Colonic mucosa (tissue), 4 donors: Measurements from ENCODE around the gene SMDT1. TPM values are rescaled to one million over a fixed set of nuclear protein-coding genes. Genes with fewer than 3 reads are reported as not detected.
"Not testable (repeated sequence)": the region's sequence is repeated elsewhere in the genome, so short reads cannot be mapped to it uniquely, and the experiment has no call there.

Source experiments
- DNase-seq: peaks from one replicate; pipeline ENCODE4 v3.0.0-alpha.2; 2020
- H3K27ac ChIP-seq: fragments of 200-600 bp; one replicate; pipeline ENCODE4 v1.8.0; 2021
- H3K27me3 ChIP-seq: fragments of 200-600 bp; one replicate; pipeline ENCODE4 v1.8.0; 2021
- H3K36me3 ChIP-seq: fragments of 200-600 bp; one replicate; pipeline ENCODE4 v1.8.0; 2021
- H3K4me1 ChIP-seq: fragments of 200-600 bp; one replicate; pipeline ENCODE4 v1.8.0; 2021; ENCODE audit warnings: mild to moderate bottlenecking
- H3K4me3 ChIP-seq: fragments of 200-600 bp; one replicate; pipeline ENCODE4 v1.8.0; 2021
- H3K9ac ChIP-seq, 2 donors: one replicate each; pipeline ENCODE4 v1.7.0; 2013; ENCODE audit warnings: control low read depth in 2 of 2, low read depth in 2 of 2, low read length in 2 of 2
- H3K9me3 ChIP-seq: fragments of 200-600 bp; one replicate; pipeline ENCODE4 v1.8.0; 2021
- CTCF ChIP-seq: fragments of 200-600 bp; IDR thresholded peaks from one replicate; pipeline ENCODE4 v1.8.0; 2022; ENCODE audit warnings: antibody characterized with exemption, mild to moderate bottlenecking
- intact Hi-C: fragments of 100-400 bp; cut with DNase I; formaldehyde crosslinking; loops from one replicate; pipeline ENCODE4 v1.14.1; 2022
- total RNA-seq, 2 donors: library from RNA; stranded (reverse); fragmentation: NEBNext Ultra II Directional in 1 of 2; extraction: Animal tissue kit (Norgen Biotek cat#: 25700) in 1 of 2; gene quantifications; one replicate each; pipeline ENCODE4 v1.2.1, GENCODE V29; 2021
- donor health status: healthy.
- donor health status: DM: no; HTN: no; CAD: no.
- donor health status: DM: no; HTN: no; CAD: no.

SMDT1 gene
- total RNA-seq, 2 donors from 2014 or later = 125 to 135 TPM

- H3K4me1 ChIP-seq = no peaks in the 10 kb centered on the region
- TF ChIP-seq CTCF = no peak
- no peak overlapping the region for H3K9ac ChIP-seq
- intact Hi-C loops = no loop called here
- H3K27ac ChIP-seq = no peak overlapping the region
- no peak overlapping the region for H3K4me3 ChIP-seq
- no peaks in the 10 kb centered on the region for H3K9me3 ChIP-seq
- no peaks in the 10 kb centered on the region for H3K27me3 ChIP-seq
- no peaks in the 10 kb centered on the region for H3K36me3 ChIP-seq
- no peak for DNase-seq
Measured at GRCh38 chr22:42127606-42128005, 48.1 kb downstream of the SMDT1 start.

- intact Hi-C loops = not testable (repeated sequence)
Measured at GRCh38 chr22:42128007-42128406, 48.5 kb downstream of the SMDT1 start.

GRCh38 chr22:42128776-42129694 is 49.5 kb downstream of the SMDT1 start:
- H3K27me3 ChIP-seq, H3K36me3 ChIP-seq, H3K4me3 ChIP-seq, H3K27ac ChIP-seq, H3K4me1 ChIP-seq, H3K9me3 ChIP-seq, intact Hi-C loops: not testable (repeated sequence)
- H3K9ac ChIP-seq = peak overlapping the region in 1 of 2 donors; percentile 43
- peak; percentile 84 for DNase-seq

More at GRCh38 chr22:42128007-42128406, 48.5 kb downstream of the SMDT1 start:
- H3K27ac ChIP-seq, DNase-seq, H3K9ac ChIP-seq, H3K27me3 ChIP-seq, H3K4me3 ChIP-seq, H3K9me3 ChIP-seq, H3K4me1 ChIP-seq, H3K36me3 ChIP-seq: not testable (repeated sequence)

GRCh38 chr22:42130182-42130581 is 50.7 kb downstream of the SMDT1 start:
- intact Hi-C loops, H3K4me3 ChIP-seq, H3K9me3 ChIP-seq, H3K36me3 ChIP-seq, H3K27ac ChIP-seq, H3K4me1 ChIP-seq, H3K27me3 ChIP-seq, DNase-seq, H3K9ac ChIP-seq: not testable (repeated sequence)

- H3K9me3 ChIP-seq, H3K36me3 ChIP-seq, H3K4me1 ChIP-seq, H3K27ac ChIP-seq, H3K27me3 ChIP-seq, H3K4me3 ChIP-seq, H3K9ac ChIP-seq, intact Hi-C loops: not testable (repeated sequence)
- DNase-seq = peak; percentile 52
Measured at GRCh38 chr22:42130639-42131431, 51.3 kb downstream of the SMDT1 start, which contains the start of gene CYP2D6. TSS of gene CYP2D6 (minus strand) at chr22:42130810. CDS start at chr22:42130791, 19 bp downstream.

- H3K4me3 ChIP-seq = no peak overlapping the region
- no peaks in the 10 kb centered on the region for H3K36me3 ChIP-seq
- H3K4me1 ChIP-seq = no peaks in the 10 kb centered on the region
- intact Hi-C loops = no loop called here
- no peak for TF ChIP-seq CTCF
- H3K27me3 ChIP-seq = no peaks in the 10 kb centered on the region
- no peak overlapping the region for H3K9ac ChIP-seq
- no peak for DNase-seq
- no peak overlapping the region for H3K27ac ChIP-seq
- H3K9me3 ChIP-seq = no peaks in the 10 kb centered on the region
Measured at GRCh38 chr22:42131562-42131961, 52.1 kb downstream of the SMDT1 start.

- TF ChIP-seq CTCF = no peak
- Histone ChIP-seq H3K27ac (no peak overlapping the region), H3K36me3 (no peaks in the 10 kb centered on the region), H3K9me3 (no peaks in the 10 kb centered on the region), H3K9ac (no peak overlapping the region), H3K4me3 (no peak overlapping the region), H3K27me3 (no peaks in the 10 kb centered on the region), H3K4me1 (no peaks in the 10 kb centered on the region)
- intact Hi-C loops = no loop called here
- DNase-seq = no peak
Measured at GRCh38 chr22:42132457-42132856, 53.0 kb downstream of the SMDT1 start.

Other genes starting within 250 kb of the SMDT1 start
- 100 to 1,000 TPM; 159 to 192 TPM for gene SREBF2, start 246.6 kb upstream of the SMDT1 start, total RNA-seq
- gene SHISA8, start 164.6 kb upstream of the SMDT1 start, total RNA-seq = not detected
- gene TNFRSF13C, start 152.9 kb upstream of the SMDT1 start, total RNA-seq = under 1 TPM; 0.40 to 0.53 TPM
- 10 to 100 TPM; 13.7 to 64.3 TPM for gene CENPM, start 132.5 kb upstream of the SMDT1 start, total RNA-seq
- under 1 TPM; 0.20 to 0.69 TPM for gene SEPTIN3, start 110.3 kb upstream of the SMDT1 start, total RNA-seq
- gene WBP2NL, start 80.9 kb upstream of the SMDT1 start, total RNA-seq = 1 to 10 TPM; 1.1 to 1.9 TPM
- 10 to 100 TPM; 28.9 to 36.0 TPM for gene NAGA, start 8.9 kb upstream of the SMDT1 start, total RNA-seq
- 10 to 100 TPM; 11.6 to 15.2 TPM for gene PHETA2, start 5.5 kb upstream of the SMDT1 start, total RNA-seq
- 100 to 1,000 TPM; 131 to 154 TPM for gene NDUFA6, start 11.1 kb downstream of the SMDT1 start, total RNA-seq
- 1 to 10 TPM; 2.2 to 2.9 TPM for gene CYP2D6, start 51.1 kb downstream of the SMDT1 start, total RNA-seq
- 10 to 100 TPM; 52.9 to 62.0 TPM for gene TCF20, start 191.0 kb downstream of the SMDT1 start, total RNA-seq